ENCODE measurements around the gene PTGDS.
A peak's percentile ranks its signal among the peaks of the same experiment; 100 is the strongest.

The PTGDS gene

GRCh38 chr9:136977223-136977622 is at the start of gene PTGDS:
Gene PTGDS (plus strand): TSS chr9:136977504. CDS start chr9:136977579, 75 bp downstream.
- H3K4me3 ChIP-seq (ENCODE audit: low read depth, low read length) = peak within 1 kb of the TSS; percentile 46
- TF ChIP-seq CTCF (IDR thresholded peaks at IDR 0.05; ENCODE audit: low read depth, low read length) = no peak

- TF ChIP-seq CTCF (IDR thresholded peaks at IDR 0.05; ENCODE audit: low read depth, low read length) = no peak
- H3K4me3 ChIP-seq (ENCODE audit: low read depth, low read length) = no peak overlapping the region
Observed at GRCh38 chr9:136928591-136928990, 48.7 kb upstream of the PTGDS start.

GRCh38 chr9:136930014-136930413 is 47.3 kb upstream of the PTGDS start:
- no peak for TF ChIP-seq CTCF (IDR thresholded peaks at IDR 0.05; ENCODE audit: low read depth, low read length)
- no peak overlapping the region for H3K4me3 ChIP-seq (ENCODE audit: low read depth, low read length)

GRCh38 chr9:136931611-136932130 is 45.6 kb upstream of the PTGDS start:
- H3K4me3 ChIP-seq (ENCODE audit: low read depth, low read length) = no peak overlapping the region
- no peak for TF ChIP-seq CTCF (IDR thresholded peaks at IDR 0.05; ENCODE audit: low read depth, low read length)

- H3K4me3 ChIP-seq (ENCODE audit: low read depth, low read length) = no peak overlapping the region
- TF ChIP-seq CTCF (IDR thresholded peaks at IDR 0.05; ENCODE audit: low read depth, low read length) = no peak
Observed at GRCh38 chr9:136934277-136934676, 43.0 kb upstream of the PTGDS start.

GRCh38 chr9:136935651-136936050 is 41.7 kb upstream of the PTGDS start:
- TF ChIP-seq CTCF (IDR thresholded peaks at IDR 0.05; ENCODE audit: low read depth, low read length) = no peak

GRCh38 chr9:136936645-136937170 is 40.6 kb upstream of the PTGDS start:
- no peak for TF ChIP-seq CTCF (IDR thresholded peaks at IDR 0.05; ENCODE audit: low read depth, low read length)
- H3K4me3 ChIP-seq (ENCODE audit: low read depth, low read length) = no peak overlapping the region

More at GRCh38 chr9:136935651-136936050, 41.7 kb upstream of the PTGDS start:
- no peak overlapping the region for H3K4me3 ChIP-seq (ENCODE audit: low read depth, low read length)

Measured in WI38 (cell line).